ENCODE measurements around the gene CCDC6. TPM values are rescaled to one million over a fixed set of nuclear protein-coding genes. Genes with fewer than 3 reads are reported as not detected.

Gene CCDC6
- polyA plus RNA-seq, 1 donor from 2014 or later, result 20.1 TPM

DNA sequence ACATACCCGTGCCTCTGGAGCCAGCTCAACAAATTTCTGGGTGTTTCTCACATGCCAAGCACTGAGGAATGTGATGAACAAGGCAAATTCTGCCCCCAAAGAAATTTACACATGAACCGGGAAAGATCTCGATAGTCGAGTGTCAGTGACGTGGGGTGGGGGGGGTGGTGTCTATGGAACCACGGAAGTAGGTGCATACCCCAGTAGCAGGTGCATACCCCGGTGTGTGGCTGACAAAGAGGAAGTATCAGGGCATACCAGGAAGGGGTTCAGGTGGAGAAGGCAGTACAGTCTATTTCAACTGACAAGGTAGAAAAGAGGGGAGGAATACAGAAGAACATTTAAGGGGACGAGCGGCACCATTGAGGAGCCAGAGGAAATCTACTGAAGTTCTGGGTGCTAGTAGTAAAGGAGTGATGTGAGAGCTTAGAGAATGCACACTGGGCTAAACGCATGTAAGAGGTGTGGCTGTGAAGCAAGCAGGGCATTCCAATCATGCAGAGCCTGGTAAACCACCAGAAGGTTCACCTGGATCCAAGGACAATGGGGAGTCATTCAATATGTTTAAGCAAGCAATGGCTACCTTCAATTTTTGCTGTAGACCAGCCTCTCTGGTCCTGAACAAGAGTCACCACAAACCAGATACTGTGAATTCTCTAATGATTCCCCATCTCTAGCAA, 6.2 kb downstream of the CCDC6 start:
- Histone ChIP-seq H3F3A (ENCODE audit: insufficient read depth, low read length, poor library complexity, severe bottlenecking) (no peaks in the 10 kb centered on the region), H3K4me2 (ENCODE audit: low read length) (no peak overlapping the region), H2AFZ (ENCODE audit: low read depth, low read length) (no peak overlapping the region), H3K79me2 (replicated peaks; ENCODE audit: insufficient read depth, low read length) (peaks cover 73% of the 10 kb centered on the region), H3K9me3 (ENCODE audit: low read length) (no peaks in the 10 kb centered on the region), H4K20me1 (ENCODE audit: insufficient read depth) (peaks cover 3% of the 10 kb centered on the region), H3K9me2 (ENCODE audit: insufficient read depth, low read length) (no peaks in the 10 kb centered on the region), H3K36me3 (ENCODE audit: insufficient read depth, low read length) (no peaks in the 10 kb centered on the region), H3K27me3 (ENCODE audit: insufficient read depth, low read depth, low read length) (no peaks in the 10 kb centered on the region), H3K27ac (ENCODE audit: low read length) (no peak overlapping the region), H3K9ac (ENCODE audit: low read length) (no peak overlapping the region), H3K4me3 (ENCODE audit: low read length) (no peak overlapping the region)
- TF ChIP-seq SMC3 (conservative IDR thresholded peaks at IDR 0.05; ENCODE audit: poor library complexity), result no peak
- TF ChIP-seq TAF1 (IDR thresholded peaks at IDR 0.05; ENCODE audit: low read depth), result no peak
- no peak for TF ChIP-seq POLR2AphosphoS5 (IDR thresholded peaks at IDR 0.05)
- no peak for TF ChIP-seq MXI1 (conservative IDR thresholded peaks at IDR 0.05; ENCODE audit: poor library complexity, severe bottlenecking)
- TF ChIP-seq EP300 (conservative IDR thresholded peaks at IDR 0.05; ENCODE audit: poor library complexity, severe bottlenecking), result no peak
- TF ChIP-seq EZH2 (IDR thresholded peaks at IDR 0.05; ENCODE audit: borderline replicate concordance, insufficient read depth, low read length, poor library complexity, severe bottlenecking), result no peak
- TF ChIP-seq, protein P1, sequence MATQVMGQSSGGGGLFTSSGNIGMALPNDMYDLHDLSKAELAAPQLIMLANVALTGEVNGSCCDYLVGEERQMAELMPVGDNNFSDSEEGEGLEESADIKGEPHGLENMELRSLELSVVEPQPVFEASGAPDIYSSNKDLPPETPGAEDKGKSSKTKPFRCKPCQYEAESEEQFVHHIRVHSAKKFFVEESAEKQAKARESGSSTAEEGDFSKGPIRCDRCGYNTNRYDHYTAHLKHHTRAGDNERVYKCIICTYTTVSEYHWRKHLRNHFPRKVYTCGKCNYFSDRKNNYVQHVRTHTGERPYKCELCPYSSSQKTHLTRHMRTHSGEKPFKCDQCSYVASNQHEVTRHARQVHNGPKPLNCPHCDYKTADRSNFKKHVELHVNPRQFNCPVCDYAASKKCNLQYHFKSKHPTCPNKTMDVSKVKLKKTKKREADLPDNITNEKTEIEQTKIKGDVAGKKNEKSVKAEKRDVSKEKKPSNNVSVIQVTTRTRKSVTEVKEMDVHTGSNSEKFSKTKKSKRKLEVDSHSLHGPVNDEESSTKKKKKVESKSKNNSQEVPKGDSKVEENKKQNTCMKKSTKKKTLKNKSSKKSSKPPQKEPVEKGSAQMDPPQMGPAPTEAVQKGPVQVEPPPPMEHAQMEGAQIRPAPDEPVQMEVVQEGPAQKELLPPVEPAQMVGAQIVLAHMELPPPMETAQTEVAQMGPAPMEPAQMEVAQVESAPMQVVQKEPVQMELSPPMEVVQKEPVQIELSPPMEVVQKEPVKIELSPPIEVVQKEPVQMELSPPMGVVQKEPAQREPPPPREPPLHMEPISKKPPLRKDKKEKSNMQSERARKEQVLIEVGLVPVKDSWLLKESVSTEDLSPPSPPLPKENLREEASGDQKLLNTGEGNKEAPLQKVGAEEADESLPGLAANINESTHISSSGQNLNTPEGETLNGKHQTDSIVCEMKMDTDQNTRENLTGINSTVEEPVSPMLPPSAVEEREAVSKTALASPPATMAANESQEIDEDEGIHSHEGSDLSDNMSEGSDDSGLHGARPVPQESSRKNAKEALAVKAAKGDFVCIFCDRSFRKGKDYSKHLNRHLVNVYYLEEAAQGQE (IDR thresholded peaks at IDR 0.05; ENCODE audit: borderline replicate concordance), result no peak
- no peak for TF ChIP-seq RAD21 (conservative IDR thresholded peaks at IDR 0.05)
- TF ChIP-seq, protein P2, sequence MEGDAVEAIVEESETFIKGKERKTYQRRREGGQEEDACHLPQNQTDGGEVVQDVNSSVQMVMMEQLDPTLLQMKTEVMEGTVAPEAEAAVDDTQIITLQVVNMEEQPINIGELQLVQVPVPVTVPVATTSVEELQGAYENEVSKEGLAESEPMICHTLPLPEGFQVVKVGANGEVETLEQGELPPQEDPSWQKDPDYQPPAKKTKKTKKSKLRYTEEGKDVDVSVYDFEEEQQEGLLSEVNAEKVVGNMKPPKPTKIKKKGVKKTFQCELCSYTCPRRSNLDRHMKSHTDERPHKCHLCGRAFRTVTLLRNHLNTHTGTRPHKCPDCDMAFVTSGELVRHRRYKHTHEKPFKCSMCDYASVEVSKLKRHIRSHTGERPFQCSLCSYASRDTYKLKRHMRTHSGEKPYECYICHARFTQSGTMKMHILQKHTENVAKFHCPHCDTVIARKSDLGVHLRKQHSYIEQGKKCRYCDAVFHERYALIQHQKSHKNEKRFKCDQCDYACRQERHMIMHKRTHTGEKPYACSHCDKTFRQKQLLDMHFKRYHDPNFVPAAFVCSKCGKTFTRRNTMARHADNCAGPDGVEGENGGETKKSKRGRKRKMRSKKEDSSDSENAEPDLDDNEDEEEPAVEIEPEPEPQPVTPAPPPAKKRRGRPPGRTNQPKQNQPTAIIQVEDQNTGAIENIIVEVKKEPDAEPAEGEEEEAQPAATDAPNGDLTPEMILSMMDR (IDR thresholded peaks at IDR 0.05; ENCODE audit: poor library complexity, severe bottlenecking), result no peak

DNA sequence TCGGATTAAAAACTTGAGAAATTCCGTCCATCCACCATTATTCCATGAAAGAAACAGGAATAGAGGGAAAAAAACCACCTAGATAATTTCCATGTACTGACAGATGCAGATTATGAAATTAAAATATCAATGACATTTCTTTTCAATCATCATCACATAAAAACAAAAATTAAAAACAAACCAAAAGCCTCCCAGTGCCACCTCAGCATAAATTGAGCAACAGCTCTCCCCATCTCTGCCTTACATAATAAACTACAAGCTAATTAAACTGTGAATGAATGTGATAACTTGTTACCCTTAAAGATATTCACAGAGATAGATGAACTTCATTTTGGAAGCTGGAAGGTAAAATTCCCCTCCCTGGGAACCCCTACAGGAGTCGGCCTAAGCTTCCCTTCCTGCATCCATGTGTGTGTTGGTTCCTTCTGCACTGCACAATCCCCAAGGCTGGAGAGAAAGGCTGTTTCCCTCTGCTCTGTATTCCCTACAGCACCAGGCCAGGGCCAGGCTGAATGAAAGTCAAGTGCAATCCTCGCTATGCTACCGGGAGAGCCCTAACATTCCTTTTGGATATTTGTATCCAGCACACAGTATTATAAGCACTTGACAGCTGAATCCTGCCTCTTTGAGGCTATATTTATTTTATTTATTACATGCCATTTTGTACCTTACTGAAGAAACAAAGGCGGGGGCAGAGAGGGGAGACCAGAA, 8.1 kb downstream of the CCDC6 start:
- Histone ChIP-seq H3K9me3 (ENCODE audit: low read length) (no peaks in the 10 kb centered on the region), H3K4me3 (ENCODE audit: low read length) (no peak overlapping the region), H3K79me2 (replicated peaks; ENCODE audit: insufficient read depth, low read length) (peaks cover 56% of the 10 kb centered on the region), H3F3A (ENCODE audit: insufficient read depth, low read length, poor library complexity, severe bottlenecking) (no peaks in the 10 kb centered on the region), H3K4me2 (ENCODE audit: low read length) (no peak overlapping the region), H3K27me3 (ENCODE audit: insufficient read depth, low read depth, low read length) (no peaks in the 10 kb centered on the region), H3K27ac (ENCODE audit: low read length) (no peak overlapping the region), H3K9me2 (ENCODE audit: insufficient read depth, low read length) (no peaks in the 10 kb centered on the region), H4K20me1 (ENCODE audit: insufficient read depth) (no peaks in the 10 kb centered on the region), H2AFZ (ENCODE audit: low read depth, low read length) (no peak overlapping the region), H3K36me3 (ENCODE audit: insufficient read depth, low read length) (no peaks in the 10 kb centered on the region), H3K9ac (ENCODE audit: low read length) (no peak overlapping the region)
- TF ChIP-seq SMC3 (conservative IDR thresholded peaks at IDR 0.05; ENCODE audit: poor library complexity), result no peak
- no peak for TF ChIP-seq POLR2AphosphoS5 (IDR thresholded peaks at IDR 0.05)
- TF ChIP-seq EZH2 (IDR thresholded peaks at IDR 0.05; ENCODE audit: borderline replicate concordance, insufficient read depth, low read length, poor library complexity, severe bottlenecking), result no peak
- TF ChIP-seq TAF1 (IDR thresholded peaks at IDR 0.05; ENCODE audit: low read depth), result no peak

Data from neural cell (in vitro differentiated cells).